Body of pancreas (tissue), 4 donors: ENCODE results near the gene ATP6V1F. TPM values are rescaled to one million over a fixed set of nuclear protein-coding genes. Genes with fewer than 3 reads are reported as not detected.

Experiments
- ATAC-seq: fragments of 150-250 bp; one replicate; pipeline ENCODE4 v1.9.1; 2016
- DNase-seq, 4 donors: peaks; one replicate each; pipeline ENCODE4 v3.0.0-alpha.2; 2019
- H3K27ac ChIP-seq, 4 donors: fragments of 200-600 bp; sonication (generic); 1 replicate in 3 of 4; 2 replicates in 1 of 4; pipeline versions ENCODE4 v1.5.1 to v1.6.1; 2016 to 2019; ENCODE audit warnings: mild to moderate bottlenecking in 1 of 4, mixed read lengths in 1 of 4, moderate library complexity in 1 of 4
- H3K27me3 ChIP-seq, 2 donors: fragments of 200-600 bp; sonication (generic); one replicate each; pipeline ENCODE4 v1.6.0; 2016; ENCODE audit warnings: mild to moderate bottlenecking in 1 of 2
- H3K36me3 ChIP-seq, 2 donors: fragments of 200-600 bp; sonication (generic); replicated peaks in 1 of 2; 2 replicates each; pipeline ENCODE4 v1.5.1; 2016; ENCODE audit warnings: low read depth in 2 of 2; ENCODE audit not compliant: insufficient read depth in 1 of 2
- H3K4me1 ChIP-seq: fragments of 200-600 bp; sonication (generic); one replicate; pipeline ENCODE4 v1.6.0; 2016
- H3K4me3 ChIP-seq, 2 donors: fragments of 200-600 bp; sonication (generic); 1 replicate in 1 of 2; 2 replicates in 1 of 2; pipeline ENCODE4 v1.5.1; 2016 to 2019
- H3K9me3 ChIP-seq, 3 donors: fragments of 200-600 bp; sonication (generic); 1 replicate in 2 of 3; 2 replicates in 1 of 3; pipeline ENCODE4 v1.5.1; 2016
- POLR2A ChIP-seq, 3 donors: fragments of 450-650 bp; IDR thresholded peaks; one replicate each; pipeline ENCODE4 v1.6.1; 2016; ENCODE audit warnings: antibody characterized with exemption in 3 of 3, mild to moderate bottlenecking in 2 of 3
- WGBS, 2 donors: methylation state at CpG; one replicate each; pipeline ENCODE4 v1.1.5; 2017; 5-methylcytosine and 5-hydroxymethylcytosine counted together
- intact Hi-C: fragments of 100-400 bp; cut with DNase I; formaldehyde crosslinking; loops from one replicate; pipeline ENCODE4 v1.15.1; 2023
- total RNA-seq, 2 donors: library from RNA; depleted of rRNA; stranded (reverse); fragments of >200 nt; gene quantifications; one replicate each; pipeline ENCODE4 v1.1.0, GENCODE V29; 2016
- TF ChIP-seq, protein P1 (sequence below), 7 experiments: fragments of 450-650 bp in 4 of 7; fragments of 200-600 bp in 3 of 7; sonication (generic) in 3 of 7; IDR thresholded peaks; one replicate each; pipeline ENCODE4 v1.5.1; 2016 to 2019; ENCODE audit warnings: antibody characterized with exemption in 7 of 7

The ATP6V1F gene
- total RNA-seq, 2 donors from 2014 or later = 36.3 to 45.8 TPM

DNA sequence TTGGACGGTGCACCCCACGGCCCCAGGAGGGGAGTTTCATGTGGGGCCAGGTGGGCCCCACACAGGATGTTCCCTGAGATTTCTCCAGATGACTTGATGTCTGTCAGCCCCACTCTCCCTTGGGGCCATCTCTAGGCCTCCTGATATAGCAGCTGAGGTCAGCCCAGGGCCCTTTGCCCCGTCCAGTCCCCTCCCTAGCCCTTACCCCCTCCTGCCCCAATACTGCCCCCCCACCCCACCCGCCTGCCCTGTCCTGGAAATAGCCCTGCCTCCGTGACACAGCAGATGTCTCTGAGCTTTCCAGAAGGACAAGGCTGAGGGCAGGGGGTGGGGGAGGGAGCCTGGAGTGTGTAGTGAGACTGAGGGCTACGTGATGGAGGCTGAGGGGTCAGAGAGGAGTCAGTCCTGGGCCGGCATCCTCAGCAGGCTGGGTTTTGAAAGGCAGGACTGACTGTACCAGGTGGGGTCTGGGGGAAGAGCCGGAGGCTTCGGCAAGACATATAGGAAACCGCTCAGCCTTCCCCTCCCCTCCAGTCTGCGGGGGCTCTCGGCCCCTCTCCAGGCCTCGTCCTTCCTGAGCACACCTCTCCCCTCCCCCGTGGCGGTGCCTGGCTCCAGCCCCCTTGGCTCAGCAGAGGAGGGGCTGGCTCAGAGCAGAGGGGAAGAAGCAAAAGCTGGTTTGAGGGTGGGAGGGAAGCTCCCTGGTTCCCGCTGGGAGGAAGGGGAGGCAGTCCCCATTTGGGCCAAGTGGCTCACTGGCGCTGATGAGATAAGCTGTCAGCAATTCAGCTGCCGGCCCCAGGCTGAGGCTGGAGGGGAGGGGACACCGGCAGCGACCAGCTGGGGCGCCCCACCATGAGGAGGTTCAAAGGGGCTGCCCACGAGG lies 30.4 kb upstream of the ATP6V1F start:
- no peak for ATAC-seq
- no peak for DNase-seq
- TF ChIP-seq, protein P1, sequence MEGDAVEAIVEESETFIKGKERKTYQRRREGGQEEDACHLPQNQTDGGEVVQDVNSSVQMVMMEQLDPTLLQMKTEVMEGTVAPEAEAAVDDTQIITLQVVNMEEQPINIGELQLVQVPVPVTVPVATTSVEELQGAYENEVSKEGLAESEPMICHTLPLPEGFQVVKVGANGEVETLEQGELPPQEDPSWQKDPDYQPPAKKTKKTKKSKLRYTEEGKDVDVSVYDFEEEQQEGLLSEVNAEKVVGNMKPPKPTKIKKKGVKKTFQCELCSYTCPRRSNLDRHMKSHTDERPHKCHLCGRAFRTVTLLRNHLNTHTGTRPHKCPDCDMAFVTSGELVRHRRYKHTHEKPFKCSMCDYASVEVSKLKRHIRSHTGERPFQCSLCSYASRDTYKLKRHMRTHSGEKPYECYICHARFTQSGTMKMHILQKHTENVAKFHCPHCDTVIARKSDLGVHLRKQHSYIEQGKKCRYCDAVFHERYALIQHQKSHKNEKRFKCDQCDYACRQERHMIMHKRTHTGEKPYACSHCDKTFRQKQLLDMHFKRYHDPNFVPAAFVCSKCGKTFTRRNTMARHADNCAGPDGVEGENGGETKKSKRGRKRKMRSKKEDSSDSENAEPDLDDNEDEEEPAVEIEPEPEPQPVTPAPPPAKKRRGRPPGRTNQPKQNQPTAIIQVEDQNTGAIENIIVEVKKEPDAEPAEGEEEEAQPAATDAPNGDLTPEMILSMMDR (IDR thresholded peaks at IDR 0.05) = no peak
- no peak for TF ChIP-seq POLR2A (IDR thresholded peaks at IDR 0.05)
- no peak overlapping the region for H3K4me3 ChIP-seq
- H3K36me3 ChIP-seq = no peaks in the 10 kb centered on the region
- WGBS, 2 donors = 36 to 40% methylated on average over 19 to 22 of the region's 22 CpGs
- H3K27ac ChIP-seq = no peak overlapping the region
- peaks cover 16% of the 10 kb centered on the region for H3K4me1 ChIP-seq
- no peaks in the 10 kb centered on the region for H3K9me3 ChIP-seq
- intact Hi-C loops = no loop called here
- H3K27me3 ChIP-seq = peaks cover 0 to 11% of the 10 kb centered on the region in 2 donors

GRCh38 chr7:128832880-128833147 lies 29.8 kb upstream of the ATP6V1F start:
- Histone ChIP-seq H3K4me3 (no peak overlapping the region), H3K27ac (no peak overlapping the region), H3K27me3 (peaks cover 0 to 11% of the 10 kb centered on the region in 2 donors), H3K9me3 (no peaks in the 10 kb centered on the region), H3K36me3 (no peaks in the 10 kb centered on the region), H3K4me1 (peaks cover 16% of the 10 kb centered on the region)
- DNase-seq (no peak), ATAC-seq (no peak)
- 31 to 63% methylated on average over 2 of the region's 2 CpGs for WGBS, 2 donors
- intact Hi-C loops = no loop called here
- TF ChIP-seq, protein P1 (IDR thresholded peaks at IDR 0.05) = no peak
- TF ChIP-seq POLR2A (IDR thresholded peaks at IDR 0.05) = no peak

DNA sequence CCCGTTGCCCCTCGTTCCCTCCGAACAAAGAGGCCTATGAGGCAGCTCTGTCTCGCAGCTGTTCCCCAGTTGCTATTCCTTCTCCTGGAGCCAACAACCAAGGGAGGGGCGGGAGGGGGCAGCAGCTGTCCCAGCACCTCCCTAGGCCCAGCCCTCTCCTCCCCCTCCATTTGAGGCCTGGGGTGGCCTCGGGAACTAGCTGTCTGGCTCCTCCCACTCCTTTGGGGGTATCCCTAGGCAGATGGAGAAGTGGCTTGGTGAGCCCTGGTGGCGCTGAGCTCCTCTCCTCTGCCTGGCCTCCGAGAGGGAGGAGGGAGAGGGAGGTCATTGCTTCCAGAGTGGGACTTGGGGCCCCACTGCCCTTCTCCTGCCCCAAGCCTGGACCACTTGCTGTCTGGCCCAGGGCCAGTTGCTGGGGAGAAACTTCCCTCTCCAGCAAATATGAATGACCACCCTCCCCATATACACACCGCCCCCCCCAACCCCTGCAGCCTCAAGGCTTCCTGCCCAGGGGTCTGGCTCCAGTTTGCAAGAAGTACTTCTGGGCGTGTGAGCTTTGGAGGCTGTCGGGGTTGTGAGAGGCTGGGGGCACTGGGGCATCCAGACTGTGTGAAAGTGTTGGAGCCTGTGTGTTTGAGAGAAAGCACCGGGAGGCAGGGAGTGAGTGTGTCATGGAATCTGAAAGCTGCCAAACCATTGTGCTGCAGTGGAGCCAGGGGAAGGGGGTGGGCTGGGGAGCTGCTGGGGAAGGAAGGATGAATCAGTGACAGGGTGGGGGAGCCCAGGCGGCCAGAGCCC lies 29.3 kb upstream of the ATP6V1F start:
- 36 to 38% methylated on average over 5 to 13 of the region's 13 CpGs for WGBS, 2 donors
- no peak for TF ChIP-seq POLR2A (IDR thresholded peaks at IDR 0.05)
- TF ChIP-seq, protein P1 (IDR thresholded peaks at IDR 0.05) = no peak
- ATAC-seq (no peak), DNase-seq (peak in 1 of 4 donors; percentile 23)
- peaks cover 0 to 11% of the 10 kb centered on the region in 2 donors for H3K27me3 ChIP-seq
- H3K36me3 ChIP-seq = no peaks in the 10 kb centered on the region
- H3K27ac ChIP-seq = no peak overlapping the region
- H3K4me1 ChIP-seq = peaks cover 16% of the 10 kb centered on the region
- H3K9me3 ChIP-seq = no peaks in the 10 kb centered on the region
- no peak overlapping the region for H3K4me3 ChIP-seq
- intact Hi-C loops = no loop called here

GRCh38 chr7:128833946-128834325 lies 28.7 kb upstream of the ATP6V1F start:
- H3K4me3 ChIP-seq = no peak overlapping the region
- ATAC-seq (no peak), DNase-seq (no peak)
- H3K9me3 ChIP-seq = no peaks in the 10 kb centered on the region
- peaks cover 0 to 11% of the 10 kb centered on the region in 2 donors for H3K27me3 ChIP-seq
- intact Hi-C loops = no loop called here
- H3K27ac ChIP-seq = no peak overlapping the region
- H3K4me1 ChIP-seq = peaks cover 16% of the 10 kb centered on the region
- TF ChIP-seq, protein P1 (IDR thresholded peaks at IDR 0.05) = no peak
- no peak for TF ChIP-seq POLR2A (IDR thresholded peaks at IDR 0.05)
- H3K36me3 ChIP-seq = no peaks in the 10 kb centered on the region
- WGBS, 2 donors = 27 to 57% methylated on average over 3 to 4 of the region's 4 CpGs
